HUES48 (cell line): Measurements from ENCODE around the gene CFB.
"Not testable (repeated sequence)": the region's sequence is repeated elsewhere in the genome, so short reads cannot be mapped to it uniquely, and the experiment has no call there.

Source experiments
- H3K27ac ChIP-seq: one replicate; pipeline ENCODE4 v1.7.0; 2013; ENCODE audit warnings: low read depth, low read length, inconsistent platforms
- H3K27me3 ChIP-seq: 2 replicates; pipeline ENCODE4 v1.6.1; 2013; ENCODE audit warnings: mild to moderate bottlenecking, low read length; ENCODE audit not compliant: control insufficient read depth, insufficient read depth
- H3K36me3 ChIP-seq: 2 replicates; pipeline ENCODE4 v1.6.1; 2013; ENCODE audit warnings: low read length; ENCODE audit not compliant: control insufficient read depth, insufficient read depth
- H3K4me1 ChIP-seq: 2 replicates; pipeline ENCODE4 v1.6.1; 2013; ENCODE audit warnings: mild to moderate bottlenecking, low read length; ENCODE audit not compliant: control insufficient read depth, insufficient read depth
- H3K4me3 ChIP-seq: 2 replicates; pipeline ENCODE4 v1.5.1; 2013; ENCODE audit warnings: mild to moderate bottlenecking, low read depth, low read length
- H3K9ac ChIP-seq: 2 replicates; pipeline ENCODE4 v1.6.1; 2013; ENCODE audit warnings: mild to moderate bottlenecking, low read depth, low read length, moderate library complexity
- H3K9me3 ChIP-seq: 2 replicates; pipeline ENCODE4 v1.6.1; 2013; ENCODE audit warnings: low read length; ENCODE audit not compliant: control insufficient read depth, insufficient read depth

CFB gene

DNA sequence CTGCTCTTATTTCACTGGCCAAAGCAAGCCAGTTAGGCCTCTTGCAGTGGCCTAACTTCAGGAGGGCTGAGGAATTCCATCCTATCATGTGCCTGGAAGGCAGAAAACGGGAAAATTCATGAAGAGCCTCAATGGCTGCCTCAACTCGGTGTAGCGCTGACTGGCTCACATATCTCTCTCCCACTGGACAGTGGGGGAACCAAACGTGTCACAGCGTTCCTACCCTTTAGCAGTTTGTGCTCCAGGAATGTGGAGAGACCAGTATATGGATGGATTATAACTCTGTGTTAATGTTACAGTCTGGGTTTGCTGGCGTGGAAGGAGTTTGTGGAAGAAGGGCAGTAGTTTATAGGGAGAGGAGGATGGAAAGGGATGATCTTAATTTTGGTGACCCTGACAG, 30.1 kb upstream of the CFB start:
- no peak overlapping the region for H3K27ac ChIP-seq
- no peak overlapping the region for H3K9ac ChIP-seq
- H3K4me1 ChIP-seq = no peaks in the 10 kb centered on the region
- H3K4me3 ChIP-seq = no peak overlapping the region
- no peaks in the 10 kb centered on the region for H3K9me3 ChIP-seq
- no peaks in the 10 kb centered on the region for H3K36me3 ChIP-seq
- no peaks in the 10 kb centered on the region for H3K27me3 ChIP-seq

DNA sequence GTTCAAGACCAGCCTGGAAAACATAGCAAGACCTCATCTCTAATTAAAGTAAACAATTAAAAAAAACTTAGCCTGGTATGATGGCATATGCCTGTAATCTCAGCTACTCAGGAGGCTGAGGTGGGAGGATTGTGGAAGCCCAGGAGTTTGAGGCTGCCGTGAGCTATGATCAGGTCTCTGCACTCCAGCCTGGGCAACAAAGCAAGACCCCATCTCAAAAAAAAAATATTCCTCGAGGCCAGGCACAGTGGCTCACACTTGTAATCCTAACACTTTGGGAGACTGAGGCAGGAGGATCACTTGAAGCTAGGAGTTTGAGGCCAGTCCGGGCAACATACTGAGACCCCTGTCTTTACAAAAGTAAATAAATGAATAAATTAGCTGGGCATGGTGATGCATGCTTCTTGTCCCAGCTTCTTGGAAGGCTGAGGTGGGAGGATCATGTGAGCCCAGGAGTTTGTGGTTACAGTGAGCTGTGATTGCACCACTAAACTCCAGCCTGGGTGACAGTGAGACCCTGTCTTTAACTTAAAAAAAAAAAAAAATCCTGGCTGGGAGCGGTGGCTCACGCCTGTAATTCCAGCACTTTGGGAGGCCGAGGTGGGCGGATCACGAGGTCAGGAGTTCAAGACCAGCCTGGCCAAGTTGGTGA, 27.7 kb upstream of the CFB start:
- no peaks in the 10 kb centered on the region for H3K36me3 ChIP-seq

DNA sequence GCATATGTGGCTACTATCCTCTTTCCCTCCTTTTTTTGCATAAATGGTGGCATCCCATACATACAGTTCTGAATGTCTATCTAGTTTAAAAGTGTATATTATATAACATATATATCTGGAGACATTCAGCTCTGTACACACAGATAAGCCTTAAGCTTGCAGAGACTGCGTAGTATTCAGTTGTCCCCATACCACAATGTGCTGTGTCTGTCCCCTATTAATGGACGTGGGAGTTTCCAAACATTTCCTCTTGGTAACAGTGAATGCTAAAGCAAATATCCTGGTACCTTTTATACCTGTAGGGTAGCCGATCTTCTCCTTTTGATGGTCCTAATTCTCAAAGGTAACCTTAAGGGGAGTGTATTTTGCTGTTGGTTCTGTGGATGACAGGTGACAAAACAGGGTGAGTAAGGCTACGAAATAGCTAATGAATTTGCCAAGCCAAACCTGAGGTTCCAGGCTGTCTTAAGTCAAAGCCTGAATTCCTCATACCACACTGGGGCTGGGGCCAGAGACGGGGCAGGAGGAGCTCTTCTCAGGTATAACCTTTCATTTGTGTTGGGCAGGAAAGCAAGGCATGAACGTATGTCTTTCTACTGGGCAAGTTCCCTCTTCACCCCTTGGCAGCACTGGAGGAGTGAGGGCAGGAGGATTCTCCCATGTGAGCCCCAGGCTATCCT, 26.1 kb upstream of the CFB start:
- H3K36me3 ChIP-seq = no peaks in the 10 kb centered on the region
- H3K27ac ChIP-seq = no peak overlapping the region
- H3K9ac ChIP-seq = no peak overlapping the region
- no peaks in the 10 kb centered on the region for H3K27me3 ChIP-seq
- H3K4me3 ChIP-seq = no peak overlapping the region
- no peaks in the 10 kb centered on the region for H3K4me1 ChIP-seq
- no peaks in the 10 kb centered on the region for H3K9me3 ChIP-seq

More for the DNA sequence above, 27.7 kb upstream of the CFB start:
- no peaks in the 10 kb centered on the region for H3K9me3 ChIP-seq
- no peaks in the 10 kb centered on the region for H3K27me3 ChIP-seq
- no peak overlapping the region for H3K9ac ChIP-seq
- H3K27ac ChIP-seq = no peak overlapping the region
- H3K4me3 ChIP-seq = no peak overlapping the region
- no peaks in the 10 kb centered on the region for H3K4me1 ChIP-seq

DNA sequence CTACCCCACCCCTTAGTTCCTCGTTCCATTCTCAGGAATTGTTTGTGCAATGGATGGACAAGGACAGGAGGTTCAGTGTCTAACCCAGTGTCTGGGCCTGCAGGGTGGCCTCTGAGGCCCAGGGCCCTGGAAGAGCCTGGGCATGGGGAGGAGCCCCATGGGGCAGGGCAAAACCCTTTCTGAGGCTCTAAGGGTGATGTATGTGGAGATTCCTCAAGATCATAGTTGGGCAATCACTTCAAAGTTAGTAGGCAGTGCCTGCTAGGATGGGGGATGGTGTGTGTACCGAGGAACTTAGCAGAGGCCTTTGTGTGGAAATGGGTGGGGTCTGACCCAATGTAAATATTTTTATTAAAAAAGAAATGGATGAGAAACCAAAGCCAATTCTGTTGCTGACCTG, 25.1 kb upstream of the CFB start:
- Histone ChIP-seq H3K9me3 (no peaks in the 10 kb centered on the region), H3K4me3 (no peak overlapping the region), H3K27me3 (no peaks in the 10 kb centered on the region), H3K9ac (no peak overlapping the region), H3K27ac (no peak overlapping the region), H3K36me3 (no peaks in the 10 kb centered on the region), H3K4me1 (no peaks in the 10 kb centered on the region)

DNA sequence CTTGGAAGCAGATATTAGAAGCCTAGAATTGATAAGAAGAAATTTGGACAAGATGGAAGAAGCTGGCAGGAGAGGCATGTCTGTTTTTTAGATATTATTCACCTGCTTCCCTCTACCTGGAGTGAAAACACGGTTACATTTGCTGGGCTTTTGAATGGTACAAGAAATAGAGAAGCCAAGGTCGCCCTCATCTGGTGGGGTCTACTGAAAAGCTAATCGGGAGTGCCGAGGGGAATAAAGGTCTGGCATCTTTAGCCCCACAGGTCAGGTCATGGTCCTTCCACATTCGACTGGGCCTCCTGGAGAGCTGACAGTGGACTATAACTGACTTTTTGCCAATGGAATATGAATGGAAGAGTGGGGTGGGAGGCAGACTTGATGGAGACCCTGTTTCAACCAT, 23.0 kb upstream of the CFB start:
- H3K9ac ChIP-seq = no peak overlapping the region
- no peak overlapping the region for H3K27ac ChIP-seq
- no peaks in the 10 kb centered on the region for H3K27me3 ChIP-seq
- no peaks in the 10 kb centered on the region for H3K4me1 ChIP-seq
- H3K4me3 ChIP-seq = no peak overlapping the region
- H3K9me3 ChIP-seq = no peaks in the 10 kb centered on the region
- H3K36me3 ChIP-seq = no peaks in the 10 kb centered on the region

DNA sequence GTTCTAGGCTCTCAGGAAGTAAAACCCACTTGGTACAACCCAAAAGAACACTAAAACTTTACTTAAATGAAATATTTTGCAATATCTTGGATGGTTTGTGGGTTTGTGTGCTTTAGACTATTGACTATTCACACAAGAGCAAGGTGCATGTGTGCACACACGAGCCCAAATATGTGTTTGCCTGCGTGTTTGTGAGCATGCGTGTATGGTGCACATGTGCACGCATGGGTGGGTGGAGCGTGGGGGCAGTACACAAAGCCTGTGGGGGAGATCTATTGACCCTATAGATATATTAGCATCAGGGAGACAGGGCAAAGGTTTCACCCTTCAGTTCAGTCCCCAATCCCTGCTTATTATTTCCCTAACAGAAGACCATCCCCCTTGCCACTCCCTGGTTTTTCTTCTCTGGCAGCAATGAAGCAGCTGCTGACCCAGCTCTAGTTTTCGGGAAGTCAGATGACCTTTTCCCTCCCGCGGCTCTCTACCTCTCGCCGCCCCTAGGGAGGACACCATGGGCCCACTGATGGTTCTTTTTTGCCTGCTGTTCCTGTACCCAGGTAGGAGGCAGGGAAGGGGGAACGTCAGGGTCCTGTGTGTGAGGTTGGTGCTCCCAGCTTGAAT, 18.5 kb upstream of the CFB start, which contains the start of gene C2:
Gene C2 (plus strand): TSS at position 476 of the 621 bp plus-strand sequence. CDS start 36 bp downstream, at position 512.
- H3K27ac ChIP-seq = no peak within 1 kb of the TSS
- H3K4me3 ChIP-seq = no peak within 1 kb of the TSS
- H3K36me3 ChIP-seq = no peaks in the 10 kb centered on the region
- no peaks in the 10 kb centered on the region for H3K4me1 ChIP-seq
- no peak within 1 kb of the TSS for H3K9ac ChIP-seq
- no peaks in the 10 kb centered on the region for H3K27me3 ChIP-seq
- no peaks in the 10 kb centered on the region for H3K9me3 ChIP-seq

DNA sequence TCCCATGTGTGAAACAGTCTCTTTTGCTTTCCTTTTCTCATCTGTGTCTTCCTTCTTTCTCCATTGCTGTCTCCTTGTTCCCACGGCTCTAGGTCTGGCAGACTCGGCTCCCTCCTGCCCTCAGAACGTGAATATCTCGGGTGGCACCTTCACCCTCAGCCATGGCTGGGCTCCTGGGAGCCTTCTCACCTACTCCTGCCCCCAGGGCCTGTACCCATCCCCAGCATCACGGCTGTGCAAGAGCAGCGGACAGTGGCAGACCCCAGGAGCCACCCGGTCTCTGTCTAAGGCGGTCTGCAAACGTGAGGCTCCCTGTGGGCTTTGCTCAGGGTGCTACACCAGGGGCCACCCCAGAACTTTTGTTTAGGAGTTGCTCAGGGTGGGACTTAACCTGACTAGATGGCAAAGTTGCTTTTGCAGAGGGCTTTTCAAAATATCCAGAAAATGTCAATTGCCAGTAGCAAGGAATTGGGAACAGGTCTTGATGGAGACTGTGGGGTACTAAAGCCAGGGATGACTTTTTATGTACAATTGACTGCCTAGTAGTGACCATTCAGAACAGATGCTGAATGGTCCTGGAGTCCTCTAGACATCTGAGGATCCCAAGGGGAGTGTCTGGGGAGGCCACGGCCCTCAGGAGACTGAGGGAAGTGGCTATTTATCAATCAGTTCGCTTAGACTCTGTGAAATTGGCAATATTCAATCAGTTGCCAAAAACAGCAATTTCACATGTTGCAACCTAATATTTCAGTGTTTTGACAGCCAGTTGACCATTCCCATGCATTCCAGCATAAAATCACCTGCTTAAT, 17.8 kb upstream of the CFB start:
- Histone ChIP-seq H3K27ac (no peak overlapping the region), H3K4me1 (no peaks in the 10 kb centered on the region), H3K9me3 (no peaks in the 10 kb centered on the region), H3K27me3 (no peaks in the 10 kb centered on the region), H3K4me3 (no peak overlapping the region), H3K36me3 (no peaks in the 10 kb centered on the region), H3K9ac (no peak overlapping the region)

DNA sequence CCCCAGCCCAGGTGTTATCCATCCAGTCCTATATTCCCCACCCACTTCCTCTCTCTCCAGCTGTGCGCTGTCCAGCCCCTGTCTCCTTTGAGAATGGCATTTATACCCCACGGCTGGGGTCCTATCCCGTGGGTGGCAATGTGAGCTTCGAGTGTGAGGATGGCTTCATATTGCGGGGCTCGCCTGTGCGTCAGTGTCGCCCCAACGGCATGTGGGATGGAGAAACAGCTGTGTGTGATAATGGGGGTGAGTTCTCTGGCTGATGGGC, 17.3 kb upstream of the CFB start:
- no peaks in the 10 kb centered on the region for H3K4me1 ChIP-seq
- no peaks in the 10 kb centered on the region for H3K9me3 ChIP-seq
- no peak overlapping the region for H3K4me3 ChIP-seq
- no peak overlapping the region for H3K9ac ChIP-seq
- H3K36me3 ChIP-seq = no peaks in the 10 kb centered on the region
- no peaks in the 10 kb centered on the region for H3K27me3 ChIP-seq
- H3K27ac ChIP-seq = no peak overlapping the region

DNA sequence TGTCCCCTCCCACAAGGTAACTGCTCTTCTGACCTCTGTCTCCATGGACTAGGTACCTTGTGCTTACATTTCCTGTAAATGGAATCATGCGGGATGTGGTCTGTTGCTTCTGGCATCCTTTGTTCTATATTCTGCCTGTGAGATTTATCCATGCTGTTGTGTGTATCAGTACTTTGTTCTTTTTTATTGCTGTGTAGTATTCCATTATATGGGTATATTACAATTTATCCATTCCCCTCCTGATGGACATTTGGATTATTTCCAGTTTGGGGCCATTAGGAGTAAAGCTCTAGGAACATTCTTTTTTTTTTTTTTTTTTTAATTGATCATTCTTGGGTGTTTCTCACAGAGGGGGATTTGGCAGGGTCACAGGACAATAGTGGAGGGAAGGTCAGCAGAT, 14.9 kb upstream of the CFB start:
- Histone ChIP-seq H3K4me3 (no peak overlapping the region), H3K27me3 (no peaks in the 10 kb centered on the region), H3K9me3 (no peaks in the 10 kb centered on the region), H3K4me1 (no peaks in the 10 kb centered on the region), H3K9ac (no peak overlapping the region), H3K36me3 (no peaks in the 10 kb centered on the region), H3K27ac (no peak overlapping the region)

DNA sequence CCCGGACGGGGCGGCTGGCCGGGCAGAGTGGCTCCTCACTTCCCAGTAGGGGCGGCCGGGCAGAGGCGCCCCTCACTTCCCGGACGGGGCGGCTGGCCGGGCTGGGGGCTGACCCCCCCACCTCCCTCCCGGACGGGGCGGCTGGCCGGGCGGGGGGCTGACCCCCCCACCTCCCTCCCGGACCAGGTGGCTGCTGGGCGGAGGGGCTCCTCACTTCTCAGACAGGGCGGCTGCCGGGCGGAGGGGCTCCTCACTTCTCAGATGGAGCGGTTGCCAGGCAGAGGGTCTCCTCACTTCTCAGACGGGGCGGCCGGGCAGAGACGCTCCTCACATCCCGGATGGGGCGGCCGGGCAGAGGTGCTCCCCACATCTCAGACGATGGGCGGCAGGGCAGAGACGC, 13.8 kb upstream of the CFB start:
- H3K4me3 ChIP-seq, H3K4me1 ChIP-seq, H3K9me3 ChIP-seq, H3K9ac ChIP-seq, H3K27ac ChIP-seq, H3K36me3 ChIP-seq, H3K27me3 ChIP-seq: not testable (repeated sequence)

DNA sequence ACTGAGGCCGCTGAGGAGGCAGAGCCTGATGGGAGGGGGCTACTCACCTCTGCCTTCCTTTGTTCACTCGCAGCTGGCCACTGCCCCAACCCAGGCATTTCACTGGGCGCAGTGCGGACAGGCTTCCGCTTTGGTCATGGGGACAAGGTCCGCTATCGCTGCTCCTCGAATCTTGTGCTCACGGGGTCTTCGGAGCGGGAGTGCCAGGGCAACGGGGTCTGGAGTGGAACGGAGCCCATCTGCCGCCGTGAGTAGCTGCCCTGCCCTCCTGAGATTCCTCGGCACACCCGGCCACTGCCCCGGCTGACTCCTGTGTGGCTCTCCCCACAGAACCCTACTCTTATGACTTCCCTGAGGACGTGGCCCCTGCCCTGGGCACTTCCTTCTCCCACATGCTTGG, 12.4 kb upstream of the CFB start:
- no peak overlapping the region for H3K27ac ChIP-seq
- H3K9ac ChIP-seq = no peak overlapping the region
- H3K27me3 ChIP-seq = no peaks in the 10 kb centered on the region
- H3K4me3 ChIP-seq = no peak overlapping the region
- no peaks in the 10 kb centered on the region for H3K9me3 ChIP-seq
- H3K4me1 ChIP-seq = no peaks in the 10 kb centered on the region
- H3K36me3 ChIP-seq = no peaks in the 10 kb centered on the region
